GM12892 (cell line): ENCODE results near the gene SPATA20.

Experiments
- DNase-seq: peaks from one replicate; pipeline ENCODE4 v3.0.0; 2011; ENCODE audit not compliant: insufficient read length
- FAIRE-seq: peaks from 2 replicates; lab custom pipeline; 2011; peaks lifted over from hg19 to GRCh38; lab: Jason Lieb, UNC
- POLR2A ChIP-seq: IDR thresholded peaks from 2 replicates; pipeline ENCODE4 v1.6.1; 2011; ENCODE audit warnings: low read depth, low read length, control low read depth
- POLR2AphosphoS5 ChIP-seq: IDR thresholded peaks from 2 replicates; pipeline ENCODE4 v1.6.1; 2011; ENCODE audit warnings: low read depth, low read length, control low read depth
- TAF1 ChIP-seq: IDR thresholded peaks from 2 replicates; pipeline ENCODE4 v1.6.1; 2011; ENCODE audit warnings: low read depth, mild to moderate bottlenecking, control low read depth, low read length, borderline replicate concordance

The SPATA20 gene

DNA sequence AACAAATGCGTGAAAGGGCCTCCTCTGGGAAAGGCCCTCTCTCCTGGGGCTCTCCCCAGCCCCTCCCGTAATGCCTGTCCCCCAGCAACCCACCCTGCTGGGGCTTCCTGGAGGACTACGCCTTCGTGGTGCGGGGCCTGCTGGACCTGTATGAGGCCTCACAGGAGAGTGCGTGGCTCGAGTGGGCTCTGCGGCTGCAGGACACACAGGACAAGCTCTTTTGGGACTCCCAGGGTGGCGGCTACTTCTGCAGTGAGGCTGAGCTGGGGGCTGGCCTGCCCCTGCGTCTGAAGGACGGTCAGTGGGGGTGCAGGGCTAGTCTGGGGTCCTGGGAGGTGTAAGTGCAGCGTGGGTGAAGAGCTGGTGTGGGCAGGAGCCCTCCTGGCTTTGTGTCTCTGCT is 4.9 kb downstream of the SPATA20 start:
- TF ChIP-seq TAF1: no peak
- TF ChIP-seq POLR2AphosphoS5: no peak
- TF ChIP-seq POLR2A: no peak
- DNase-seq (no peak), FAIRE-seq (no peak)

GRCh38 chr17:50554201-50554600 is 7.2 kb downstream of the SPATA20 start:
- DNase-seq: no peak
- no peak for FAIRE-seq

DNA sequence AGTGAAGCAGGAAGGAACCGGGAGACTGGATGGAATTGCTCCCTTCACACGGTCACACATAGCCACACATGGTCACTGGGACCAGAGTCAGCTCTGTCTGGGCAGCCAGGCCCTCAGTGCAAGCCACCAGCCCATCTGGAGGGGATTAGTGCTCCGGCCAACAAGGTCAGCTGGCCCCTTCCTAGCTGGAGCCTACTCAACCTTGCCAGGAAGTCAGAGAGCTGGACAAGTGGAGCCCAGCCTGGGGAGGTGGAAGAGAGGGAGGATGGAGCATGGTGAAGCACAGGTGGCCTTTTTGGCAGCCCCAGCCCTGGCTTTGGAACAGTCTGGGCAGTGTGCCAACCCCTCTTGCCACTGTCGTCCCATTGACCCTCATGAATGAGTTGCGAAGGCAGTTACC is 9.8 kb downstream of the SPATA20 start:
- DNase-seq (no peak), FAIRE-seq (no peak)
- no peak for TF ChIP-seq POLR2A
- TF ChIP-seq TAF1: no peak
- no peak for TF ChIP-seq POLR2AphosphoS5

More at GRCh38 chr17:50554201-50554600, 7.2 kb downstream of the SPATA20 start:
- TF ChIP-seq TAF1: no peak
- 0 out of 2 replicates have a peak, but pooled peaks have one; percentile 20 for TF ChIP-seq POLR2AphosphoS5
- no peak for TF ChIP-seq POLR2A

DNA sequence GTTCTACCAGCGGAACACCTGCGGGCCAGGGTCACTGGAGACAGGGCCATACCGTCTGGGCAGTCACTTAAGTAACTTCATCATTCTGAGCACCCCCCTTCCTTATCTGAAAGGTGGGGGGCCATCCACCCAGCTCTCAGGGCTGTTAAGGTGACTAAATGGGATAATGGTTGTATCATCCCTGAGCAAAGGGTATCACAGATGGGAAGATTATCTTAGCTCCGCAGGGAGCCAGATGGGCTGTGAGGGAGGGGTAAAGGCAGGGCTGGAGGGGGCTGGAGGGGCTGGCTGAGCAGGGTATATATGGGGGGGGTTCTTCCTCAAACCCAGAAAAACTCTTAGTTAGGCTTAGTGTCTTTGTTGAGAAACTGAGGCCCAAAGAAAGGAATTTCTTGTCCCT is 10.7 kb downstream of the SPATA20 start:
- no peak for TF ChIP-seq TAF1
- no peak for TF ChIP-seq POLR2A
- no peak for TF ChIP-seq POLR2AphosphoS5
- FAIRE-seq: no peak
- DNase-seq: no peak

GRCh38 chr17:50558091-50558490 is 11.1 kb downstream of the SPATA20 start:
- no peak for TF ChIP-seq TAF1
- no peak for TF ChIP-seq POLR2A
- no peak for TF ChIP-seq POLR2AphosphoS5
- DNase-seq (no peak), FAIRE-seq (no peak)

DNA sequence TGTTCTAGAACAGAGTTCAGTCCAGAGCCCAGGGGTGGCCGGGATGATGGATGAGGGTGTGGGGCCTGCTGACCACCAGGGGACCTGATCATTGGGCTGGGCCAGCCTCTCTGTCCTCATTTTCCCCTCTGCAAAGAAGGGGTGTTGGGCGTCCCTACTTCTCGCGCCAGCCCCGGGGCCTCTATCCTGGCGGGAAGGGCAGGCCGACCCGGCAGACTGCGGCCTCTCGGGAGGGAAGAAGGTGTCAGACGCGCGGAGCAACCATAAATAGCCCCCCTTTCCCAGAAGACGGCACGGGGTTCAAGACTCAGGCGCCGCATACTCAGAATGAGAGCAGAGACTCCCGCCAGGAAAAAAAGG is 11.6 kb downstream of the SPATA20 start:
- DNase-seq (no peak), FAIRE-seq (no peak)
- TF ChIP-seq POLR2AphosphoS5 (no peak), POLR2A (no peak), TAF1 (no peak)

GRCh38 chr17:50558941-50559614 is 12.1 kb downstream of the SPATA20 start:
- no peak for TF ChIP-seq POLR2A
- no peak for TF ChIP-seq TAF1
- TF ChIP-seq POLR2AphosphoS5: no peak
- DNase-seq: no peak
- FAIRE-seq: no peak

GRCh38 chr17:50559674-50560184 is 12.8 kb downstream of the SPATA20 start:
- TF ChIP-seq POLR2AphosphoS5: no peak
- no peak for TF ChIP-seq POLR2A
- TF ChIP-seq TAF1: no peak
- peak; percentile 60 for FAIRE-seq
- no peak for DNase-seq

GRCh38 chr17:50560185-50560824 is 13.3 kb downstream of the SPATA20 start, which contains the start of gene CACNA1G:
TSS of gene CACNA1G (plus strand) at chr17:50560715. CDS start at chr17:50561460, 745 bp downstream.
- no peak for TF ChIP-seq TAF1
- TF ChIP-seq POLR2AphosphoS5: no peak
- TF ChIP-seq POLR2A: no peak
- DNase-seq (peak; percentile 99), FAIRE-seq (peak; percentile 93)

GRCh38 chr17:50560931-50561745 is 14.2 kb downstream of the SPATA20 start:
- TF ChIP-seq POLR2A (no peak), POLR2AphosphoS5 (no peak), TAF1 (no peak)
- no peak for FAIRE-seq
- DNase-seq: no peak

DNA sequence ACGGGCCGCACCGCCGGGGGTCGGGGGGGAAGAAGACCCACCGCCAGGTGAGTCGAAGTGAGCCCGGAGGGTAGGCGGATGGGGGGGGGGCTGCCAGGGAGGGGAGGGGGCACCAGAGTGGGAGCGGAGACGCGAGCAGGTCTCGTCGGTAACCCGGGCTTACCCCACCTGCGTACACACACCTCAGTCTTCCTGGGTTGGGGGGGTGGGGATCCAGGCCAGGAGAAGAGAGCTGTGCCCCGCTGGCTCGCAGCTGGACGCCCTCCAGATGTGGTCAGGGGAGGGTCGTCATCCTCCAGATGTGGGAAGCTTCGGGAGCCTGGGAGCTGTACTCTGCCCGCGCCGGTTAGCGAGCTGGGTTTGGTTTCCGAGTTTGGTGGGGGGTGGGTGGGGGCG is 14.8 kb downstream of the SPATA20 start:
- DNase-seq (no peak), FAIRE-seq (no peak)
- no peak for TF ChIP-seq TAF1
- no peak for TF ChIP-seq POLR2AphosphoS5
- no peak for TF ChIP-seq POLR2A
